Measurements from ENCODE around the gene TBX4.

Gene TBX4

GRCh38 chr17:61452301-61453290 lies at the start of gene TBX4:
TSS of gene TBX4 (plus strand) at chr17:61452422. CDS start at chr17:61456491, 4,069 bp downstream.
- TF ChIP-seq FOXM1 (IDR thresholded peaks at IDR 0.05; ENCODE audit: borderline replicate concordance, low read depth) = no peak
- TF ChIP-seq RAD21 (IDR thresholded peaks at IDR 0.05; ENCODE audit: low read depth) = no peak
- no peak for TF ChIP-seq YY1 (IDR thresholded peaks at IDR 0.05; ENCODE audit: low read depth)
- no peak for TF ChIP-seq CREB1 (IDR thresholded peaks at IDR 0.05; ENCODE audit: low read depth)
- TF ChIP-seq CEBPB (IDR thresholded peaks at IDR 0.05) = no peak
- no peak for TF ChIP-seq ZBTB7A (IDR thresholded peaks at IDR 0.05; ENCODE audit: low read depth)
- TF ChIP-seq, protein P1, sequence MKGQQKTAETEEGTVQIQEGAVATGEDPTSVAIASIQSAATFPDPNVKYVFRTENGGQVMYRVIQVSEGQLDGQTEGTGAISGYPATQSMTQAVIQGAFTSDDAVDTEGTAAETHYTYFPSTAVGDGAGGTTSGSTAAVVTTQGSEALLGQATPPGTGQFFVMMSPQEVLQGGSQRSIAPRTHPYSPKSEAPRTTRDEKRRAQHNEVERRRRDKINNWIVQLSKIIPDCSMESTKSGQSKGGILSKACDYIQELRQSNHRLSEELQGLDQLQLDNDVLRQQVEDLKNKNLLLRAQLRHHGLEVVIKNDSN (IDR thresholded peaks at IDR 0.05) = no peak
- no peak for TF ChIP-seq TCF12 (IDR thresholded peaks at IDR 0.05; ENCODE audit: low read depth)
- TF ChIP-seq TAF1 (IDR thresholded peaks at IDR 0.05; ENCODE audit: low read depth) = no peak
- TF ChIP-seq, protein P2, sequence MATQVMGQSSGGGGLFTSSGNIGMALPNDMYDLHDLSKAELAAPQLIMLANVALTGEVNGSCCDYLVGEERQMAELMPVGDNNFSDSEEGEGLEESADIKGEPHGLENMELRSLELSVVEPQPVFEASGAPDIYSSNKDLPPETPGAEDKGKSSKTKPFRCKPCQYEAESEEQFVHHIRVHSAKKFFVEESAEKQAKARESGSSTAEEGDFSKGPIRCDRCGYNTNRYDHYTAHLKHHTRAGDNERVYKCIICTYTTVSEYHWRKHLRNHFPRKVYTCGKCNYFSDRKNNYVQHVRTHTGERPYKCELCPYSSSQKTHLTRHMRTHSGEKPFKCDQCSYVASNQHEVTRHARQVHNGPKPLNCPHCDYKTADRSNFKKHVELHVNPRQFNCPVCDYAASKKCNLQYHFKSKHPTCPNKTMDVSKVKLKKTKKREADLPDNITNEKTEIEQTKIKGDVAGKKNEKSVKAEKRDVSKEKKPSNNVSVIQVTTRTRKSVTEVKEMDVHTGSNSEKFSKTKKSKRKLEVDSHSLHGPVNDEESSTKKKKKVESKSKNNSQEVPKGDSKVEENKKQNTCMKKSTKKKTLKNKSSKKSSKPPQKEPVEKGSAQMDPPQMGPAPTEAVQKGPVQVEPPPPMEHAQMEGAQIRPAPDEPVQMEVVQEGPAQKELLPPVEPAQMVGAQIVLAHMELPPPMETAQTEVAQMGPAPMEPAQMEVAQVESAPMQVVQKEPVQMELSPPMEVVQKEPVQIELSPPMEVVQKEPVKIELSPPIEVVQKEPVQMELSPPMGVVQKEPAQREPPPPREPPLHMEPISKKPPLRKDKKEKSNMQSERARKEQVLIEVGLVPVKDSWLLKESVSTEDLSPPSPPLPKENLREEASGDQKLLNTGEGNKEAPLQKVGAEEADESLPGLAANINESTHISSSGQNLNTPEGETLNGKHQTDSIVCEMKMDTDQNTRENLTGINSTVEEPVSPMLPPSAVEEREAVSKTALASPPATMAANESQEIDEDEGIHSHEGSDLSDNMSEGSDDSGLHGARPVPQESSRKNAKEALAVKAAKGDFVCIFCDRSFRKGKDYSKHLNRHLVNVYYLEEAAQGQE (IDR thresholded peaks at IDR 0.05; ENCODE audit: low read depth) = no peak
- TF ChIP-seq EGR1 (IDR thresholded peaks at IDR 0.05) = no peak

DNA sequence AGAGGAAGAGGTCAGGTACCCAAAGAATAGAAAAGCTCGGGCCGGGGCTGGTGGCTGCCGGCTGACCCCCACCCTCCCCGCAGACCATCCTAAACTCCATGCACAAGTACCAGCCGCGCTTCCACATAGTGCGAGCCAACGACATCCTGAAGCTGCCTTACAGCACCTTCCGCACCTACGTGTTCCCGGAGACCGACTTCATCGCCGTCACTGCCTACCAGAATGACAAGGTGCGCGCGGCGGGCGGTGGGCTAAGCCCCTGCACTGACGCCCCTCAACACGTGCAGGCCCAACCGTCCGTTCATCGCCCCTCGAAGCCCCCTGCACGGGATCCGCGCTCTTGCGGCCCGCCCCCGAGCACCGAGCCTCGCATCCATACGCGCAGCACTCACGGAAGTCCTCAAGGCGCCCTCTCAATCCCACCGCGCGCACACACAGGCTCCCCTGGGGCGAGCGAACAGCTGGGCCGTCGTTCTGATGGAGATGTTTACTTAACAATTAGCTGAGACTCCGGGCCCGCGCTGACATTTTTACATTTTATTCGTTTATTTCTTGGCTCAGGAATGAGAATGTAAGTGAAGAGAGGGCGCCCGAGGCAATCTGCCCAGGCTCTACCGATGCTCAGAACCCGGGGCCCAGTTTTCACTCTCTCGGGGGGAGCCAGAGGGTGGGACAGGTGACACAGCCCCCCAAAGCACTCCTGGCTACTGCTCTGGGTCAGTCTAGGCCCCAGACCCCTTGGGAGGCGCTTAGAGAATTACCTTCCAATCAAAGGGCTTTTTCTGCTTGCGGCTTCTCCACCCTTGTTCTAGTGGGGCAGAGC lies 49.0 kb upstream of the TBX4 start:
- no peak for TF ChIP-seq TAF1 (IDR thresholded peaks at IDR 0.05; ENCODE audit: low read depth)
- no peak for TF ChIP-seq ZBTB7A (IDR thresholded peaks at IDR 0.05; ENCODE audit: low read depth)
- TF ChIP-seq NFIC (IDR thresholded peaks at IDR 0.05) = no peak
- TF ChIP-seq CREB1 (IDR thresholded peaks at IDR 0.05; ENCODE audit: low read depth) = no peak
- TF ChIP-seq EGR1 (IDR thresholded peaks at IDR 0.05) = no peak
- no peak for TF ChIP-seq TEAD4 (IDR thresholded peaks at IDR 0.05)
- no peak for TF ChIP-seq MAX (IDR thresholded peaks at IDR 0.05)
- TF ChIP-seq RAD21 (IDR thresholded peaks at IDR 0.05; ENCODE audit: low read depth) = no peak
- TF ChIP-seq FOXM1 (IDR thresholded peaks at IDR 0.05; ENCODE audit: borderline replicate concordance, low read depth) = no peak
- TF ChIP-seq CEBPB (IDR thresholded peaks at IDR 0.05) = no peak
- no peak for TF ChIP-seq TCF12 (IDR thresholded peaks at IDR 0.05; ENCODE audit: low read depth)
- no peak for TF ChIP-seq YY1 (IDR thresholded peaks at IDR 0.05; ENCODE audit: low read depth)
- TF ChIP-seq, protein P2 (IDR thresholded peaks at IDR 0.05; ENCODE audit: low read depth) = no peak
- TF ChIP-seq EP300 (IDR thresholded peaks at IDR 0.05; ENCODE audit: borderline replicate concordance) = no peak

DNA sequence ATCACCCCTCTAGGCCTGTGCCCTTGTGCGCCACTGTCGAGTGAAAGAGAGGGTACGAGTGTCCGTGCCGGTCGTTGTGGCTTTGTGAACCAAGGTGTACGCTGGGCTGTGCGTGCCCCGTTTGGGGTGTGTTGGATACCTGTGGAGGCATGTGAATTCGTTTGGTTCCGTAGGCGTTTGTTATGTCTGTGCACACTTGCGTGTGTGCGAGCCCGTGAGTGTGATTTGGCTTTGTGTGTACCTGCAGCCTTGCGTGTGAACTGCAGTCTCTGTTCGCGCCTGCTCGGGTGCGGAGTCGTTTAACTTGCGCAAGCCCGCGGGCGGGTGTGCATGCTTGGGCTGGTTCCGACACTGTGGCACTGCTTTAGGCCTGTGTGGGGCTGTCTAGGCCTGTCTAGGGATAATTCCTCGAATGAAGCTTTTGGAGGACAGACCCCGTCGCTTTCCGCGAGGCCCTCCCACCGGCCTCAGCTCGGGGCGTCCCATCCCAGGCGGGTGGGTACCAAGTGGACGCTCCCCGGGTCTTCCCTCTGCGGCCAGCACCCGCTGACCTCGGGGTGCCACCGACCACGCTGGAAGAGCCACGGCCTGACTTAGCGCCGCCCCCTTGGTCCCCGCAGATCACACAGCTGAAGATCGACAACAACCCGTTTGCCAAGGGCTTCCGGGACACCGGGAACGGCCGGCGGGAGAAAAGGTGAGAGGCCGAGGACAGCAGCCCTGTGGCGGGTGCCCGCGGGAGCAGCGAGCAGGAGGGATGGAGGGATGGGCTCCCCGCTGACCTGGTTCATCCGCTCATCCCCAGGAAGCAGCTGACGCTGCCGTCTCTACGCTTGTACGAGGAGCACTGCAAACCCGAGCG lies 48.2 kb upstream of the TBX4 start:
- no peak for TF ChIP-seq FOXM1 (IDR thresholded peaks at IDR 0.05; ENCODE audit: borderline replicate concordance, low read depth)
- TF ChIP-seq, protein P2 (IDR thresholded peaks at IDR 0.05; ENCODE audit: low read depth) = no peak
- no peak for TF ChIP-seq CREB1 (IDR thresholded peaks at IDR 0.05; ENCODE audit: low read depth)
- no peak for TF ChIP-seq NFIC (IDR thresholded peaks at IDR 0.05)
- no peak for TF ChIP-seq ZBTB7A (IDR thresholded peaks at IDR 0.05; ENCODE audit: low read depth)
- TF ChIP-seq TAF1 (IDR thresholded peaks at IDR 0.05; ENCODE audit: low read depth) = no peak
- TF ChIP-seq TCF12 (IDR thresholded peaks at IDR 0.05; ENCODE audit: low read depth) = no peak
- TF ChIP-seq TEAD4 (IDR thresholded peaks at IDR 0.05) = no peak
- no peak for TF ChIP-seq CEBPB (IDR thresholded peaks at IDR 0.05)
- no peak for TF ChIP-seq MAX (IDR thresholded peaks at IDR 0.05)
- TF ChIP-seq YY1 (IDR thresholded peaks at IDR 0.05; ENCODE audit: low read depth) = no peak
- no peak for TF ChIP-seq EGR1 (IDR thresholded peaks at IDR 0.05)
- TF ChIP-seq RAD21 (IDR thresholded peaks at IDR 0.05; ENCODE audit: low read depth) = no peak

Data from Ishikawa (cell line).